Stimulated activated CD4-positive, alpha-beta T cell treated with anti-CD3 and anti-CD28 coated beads, Interleukin-1b, Interleukin-23, amount 100 ng/mL, for 4 hours (primary cell): ENCODE data around the gene TGDS.
"Not testable (repeated sequence)": the region's sequence is repeated elsewhere in the genome, so short reads cannot be mapped to it uniquely, and the experiment has no call there.

Experiments
- DNase-seq, 2 donors: peaks; one replicate each; pipeline ENCODE4 v3.0.0-alpha.2; 2020; ENCODE audit warnings: low read depth in 2 of 2

TGDS gene

GRCh38 chr13:94553766-94554165 lies 42.2 kb downstream of the TGDS start:
- no peak for DNase-seq

DNA sequence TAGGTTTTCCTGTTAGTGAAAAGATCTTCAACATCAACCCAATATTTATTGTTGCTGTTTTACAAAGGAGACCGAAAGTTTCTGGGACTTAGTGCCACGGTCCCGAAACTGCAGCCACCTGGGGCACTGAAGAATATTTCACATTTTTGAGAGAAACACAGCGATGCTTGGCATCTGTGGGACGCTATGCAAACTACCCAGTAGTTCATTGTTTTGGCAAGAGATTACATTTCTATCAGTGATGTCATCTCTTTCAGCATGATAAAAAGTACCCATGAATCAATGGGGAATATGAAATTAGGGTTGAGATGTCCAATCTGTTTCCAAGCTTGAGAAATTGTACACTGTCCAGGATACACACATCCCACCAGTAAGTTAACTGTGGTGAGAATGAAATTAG lies 43.9 kb downstream of the TGDS start:
- no peak for DNase-seq

DNA sequence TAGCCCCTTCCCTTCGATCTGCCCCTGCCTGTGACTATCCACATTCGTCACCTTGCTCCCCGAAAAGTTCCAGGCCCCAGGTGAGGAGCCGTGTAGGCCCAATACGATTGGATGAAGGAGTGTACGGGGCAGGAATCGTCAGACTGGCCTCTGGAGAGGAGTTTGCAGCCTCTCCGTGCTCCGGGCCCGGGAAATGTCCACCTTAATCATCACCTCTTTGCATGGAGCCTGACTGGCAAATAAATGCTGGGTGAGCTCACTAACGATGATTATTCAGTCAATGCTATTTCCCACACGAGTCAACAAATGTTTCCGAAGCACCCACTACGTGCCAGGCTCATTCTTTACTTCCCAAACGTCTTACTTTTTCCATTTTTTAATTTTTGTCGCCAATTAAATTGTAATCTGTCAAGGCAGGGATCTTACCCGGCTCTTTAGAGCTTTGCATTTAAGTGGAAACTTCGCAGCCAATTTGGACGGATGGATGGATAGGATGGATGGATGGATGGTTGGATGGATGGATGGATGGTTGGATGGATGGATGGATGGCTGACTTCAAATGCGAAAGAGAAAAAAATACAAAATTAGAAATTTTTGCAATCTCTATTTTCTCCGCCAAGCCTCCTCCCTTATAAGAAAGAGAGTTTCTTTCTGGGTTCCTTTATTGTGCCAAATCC lies 45.8 kb downstream of the TGDS start:
- no peak for DNase-seq

GRCh38 chr13:94549232-94550061 lies 46.5 kb downstream of the TGDS start:
- DNase-seq = peak; percentile 88 to 92

DNA sequence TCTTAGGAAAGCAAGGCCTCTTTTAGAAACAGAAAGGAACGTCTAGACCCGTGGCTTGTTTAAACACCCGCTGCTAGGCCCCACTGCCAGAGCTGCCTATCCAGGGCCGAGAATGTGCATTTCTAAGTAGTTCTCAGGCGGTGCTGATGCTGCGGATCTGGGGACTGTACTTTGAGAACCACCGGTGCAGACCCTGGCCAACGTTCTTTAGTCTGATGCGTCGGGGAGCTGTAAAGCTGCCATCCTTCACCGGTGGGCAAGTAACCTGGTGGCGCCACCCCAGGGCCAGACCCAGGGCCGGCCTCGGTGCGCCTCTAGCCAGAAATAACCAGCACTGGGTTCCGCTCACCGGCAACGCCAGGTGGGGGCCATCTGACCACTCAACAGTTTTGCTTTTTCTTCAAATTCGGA lies 47.1 kb downstream of the TGDS start:
- DNase-seq = peak; percentile 36 to 37

DNA sequence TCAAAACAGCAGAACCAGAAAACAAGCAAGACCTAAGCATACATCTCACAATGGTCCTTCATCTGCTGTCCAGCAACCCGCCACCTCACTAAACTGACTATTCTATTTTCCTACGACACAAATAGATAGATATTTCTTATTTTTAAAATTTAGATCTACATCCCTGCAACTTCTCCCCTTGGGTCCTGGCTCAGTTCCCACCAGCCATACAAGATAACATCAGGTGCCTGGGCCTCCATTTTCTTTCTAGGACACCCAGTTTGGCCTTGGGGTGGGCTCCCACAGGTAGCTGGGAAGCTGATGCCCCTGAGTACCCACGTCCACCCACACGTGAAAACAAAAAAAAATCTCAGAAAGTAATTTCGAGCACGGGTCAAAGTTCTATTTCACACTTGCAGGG lies 47.6 kb downstream of the TGDS start:
- no peak for DNase-seq

DNA sequence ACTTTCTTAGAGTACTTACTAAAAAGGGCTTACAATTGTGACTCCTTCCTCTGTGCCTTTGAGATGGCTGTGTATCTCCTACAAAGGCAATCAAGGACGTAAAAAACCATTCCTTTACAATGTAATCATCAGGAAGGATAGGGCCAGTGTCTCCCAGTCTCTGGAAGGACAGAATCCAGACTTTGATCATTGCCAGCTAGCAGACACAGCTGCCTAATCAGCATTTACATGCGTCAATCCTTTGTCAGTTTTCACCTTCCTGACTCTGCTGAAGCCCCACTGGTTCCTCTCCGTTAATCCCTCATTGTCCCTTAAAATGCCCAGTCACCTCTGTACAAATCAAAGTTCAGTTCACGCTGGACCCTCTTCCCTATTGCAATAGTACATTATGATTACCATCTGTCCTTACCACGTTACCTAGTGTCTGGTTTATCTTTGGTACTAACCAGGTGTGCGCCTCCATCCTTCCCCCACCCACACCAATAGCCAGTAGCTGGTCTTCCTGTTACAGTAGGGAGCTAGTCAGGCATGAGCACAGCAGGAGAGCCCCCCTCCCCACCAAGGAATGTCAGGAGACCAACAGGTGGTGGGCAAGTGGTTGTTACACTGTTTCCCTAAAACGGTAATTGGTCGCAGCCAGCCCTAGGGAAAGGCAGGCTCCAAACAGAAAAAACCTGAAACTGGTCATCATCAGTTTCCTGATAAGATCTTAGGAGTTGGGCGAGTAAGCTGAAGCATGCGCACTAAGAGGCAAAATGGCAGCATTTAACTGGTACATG lies 49.7 kb downstream of the TGDS start:
- DNase-seq = no peak

DNA sequence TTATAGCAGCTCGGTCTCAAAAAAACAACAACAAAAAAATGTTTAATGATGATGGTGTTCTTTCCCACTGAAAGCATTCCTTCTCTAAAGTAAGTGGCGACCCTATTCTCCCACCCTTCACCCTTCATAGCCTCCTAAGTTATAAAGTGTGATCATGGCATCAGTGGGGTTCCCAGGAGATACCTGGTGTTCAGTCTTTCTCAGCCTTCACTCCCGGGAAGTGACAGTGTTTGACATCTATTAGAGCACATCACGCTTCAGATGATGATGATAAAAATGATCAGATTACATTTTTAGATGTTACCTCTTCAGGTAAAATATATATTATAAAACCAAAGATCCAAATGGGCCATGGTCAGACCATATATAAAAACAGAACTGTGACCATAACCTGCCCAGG lies 51.0 kb downstream of the TGDS start:
- DNase-seq = no peak

DNA sequence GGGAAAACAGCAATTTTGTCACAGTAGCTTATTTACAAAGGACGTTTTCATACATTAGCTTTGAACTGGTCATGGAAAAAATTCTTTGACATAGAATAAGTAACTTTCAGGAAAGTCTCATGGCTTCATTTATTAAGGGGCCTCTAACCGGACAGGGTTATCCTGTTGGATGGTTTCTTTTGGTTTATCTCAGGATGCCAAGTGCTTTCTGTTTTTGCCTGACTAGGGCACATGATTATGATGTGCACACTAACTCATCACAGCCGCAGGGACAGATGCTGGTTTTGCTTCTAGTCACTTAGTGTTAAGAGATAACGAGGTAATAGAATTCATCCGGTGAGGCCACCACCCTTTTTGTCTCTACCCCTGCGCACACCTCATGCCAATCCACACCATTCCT lies 53.0 kb downstream of the TGDS start:
- DNase-seq = no peak

- DNase-seq = no peak
These were observed 58.0 kb downstream of the TGDS start for GRCh38 chr13:94537740-94538630.

DNA sequence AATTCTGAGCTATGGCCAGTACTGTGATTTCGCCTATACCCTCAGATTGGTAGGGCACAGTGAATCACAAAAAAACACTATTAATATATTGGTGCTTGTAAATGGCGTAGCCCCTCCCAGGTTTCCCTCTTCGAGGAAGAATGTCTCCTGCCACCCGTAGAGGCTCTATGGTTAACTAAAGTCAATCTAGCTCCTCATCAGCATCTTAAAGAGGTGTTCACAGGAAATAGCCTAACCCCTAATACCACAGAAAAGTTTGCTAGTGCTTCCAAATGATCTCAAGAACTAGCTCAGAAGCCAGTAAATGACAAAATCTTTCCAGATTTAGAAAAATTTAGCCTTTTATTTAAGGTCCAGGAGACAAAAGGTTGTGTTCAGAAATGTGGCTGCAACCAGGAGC lies 60.2 kb downstream of the TGDS start:
- no peak for DNase-seq

- DNase-seq = no peak
These were observed 60.7 kb downstream of the TGDS start for GRCh38 chr13:94535231-94535630.

DNA sequence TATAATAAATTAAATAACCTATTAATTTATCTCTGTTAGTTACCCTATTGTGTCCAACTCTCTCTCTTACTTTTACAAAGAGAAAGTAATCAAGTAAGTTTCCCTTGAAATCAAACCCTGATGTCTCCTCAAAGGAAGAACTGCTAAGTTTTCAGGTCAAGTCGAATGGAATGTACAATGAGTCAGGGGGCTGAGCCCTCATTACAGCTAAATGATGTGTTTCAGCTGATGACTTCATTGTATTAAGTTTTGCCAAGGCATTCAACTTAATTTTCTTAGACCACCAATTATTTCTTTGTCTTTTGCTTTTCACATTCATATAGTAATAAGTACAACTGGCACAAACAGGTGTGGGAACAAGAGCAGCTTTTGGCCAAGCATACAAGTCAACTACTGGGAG lies 61.8 kb downstream of the TGDS start:
- no peak for DNase-seq

GRCh38 chr13:94532278-94532677 lies 63.7 kb downstream of the TGDS start:
- not testable (repeated sequence) for DNase-seq

DNA sequence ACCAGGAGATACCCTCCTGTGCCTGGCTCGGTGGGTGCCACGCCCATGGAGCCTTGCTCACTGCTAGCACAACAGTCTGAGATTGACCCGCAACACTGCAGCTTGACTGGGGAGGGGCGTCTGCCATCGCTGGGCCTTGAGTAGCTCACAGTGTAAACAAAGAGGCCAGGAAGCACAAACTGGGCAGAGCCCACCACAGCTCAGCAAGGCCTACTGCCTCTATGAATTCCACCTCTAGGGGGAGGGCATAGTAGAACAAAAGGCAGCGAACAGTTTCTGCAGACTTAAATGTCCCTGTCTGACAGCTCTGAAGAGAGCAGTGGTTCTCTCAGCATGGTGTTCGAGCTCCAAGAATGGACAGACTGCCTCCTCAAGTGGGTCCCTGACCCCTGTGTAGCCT lies 69.0 kb downstream of the TGDS start:
- not testable (repeated sequence) for DNase-seq

DNA sequence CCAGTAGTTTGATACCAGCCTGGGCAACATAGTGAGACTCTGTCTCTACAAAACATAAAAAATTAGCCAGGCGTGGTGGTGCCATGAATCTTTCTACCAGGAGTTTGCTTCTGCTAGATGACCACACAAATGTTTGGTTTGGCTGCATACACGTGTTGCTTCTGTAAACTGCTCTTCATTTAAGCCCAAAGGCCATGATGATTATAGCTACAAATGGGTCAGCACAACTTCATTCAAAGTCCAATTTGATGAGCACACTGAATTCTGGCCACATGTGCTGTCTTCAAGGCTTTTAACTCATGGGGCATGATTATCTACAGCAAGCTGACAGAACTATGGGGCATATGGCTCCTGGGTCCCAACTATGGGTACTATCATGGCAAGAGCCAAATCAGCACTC lies 70.2 kb downstream of the TGDS start:
- DNase-seq = no peak

GRCh38 chr13:94524407-94524806 lies 71.5 kb downstream of the TGDS start:
- no peak for DNase-seq
